NT2/D1 (cell line): ENCODE data around the gene RUNX2.

Source experiments
- YY1 ChIP-seq: IDR thresholded peaks from 2 replicates; pipeline ENCODE4 v1.6.1; 2011; ENCODE audit not compliant: insufficient read length, insufficient read depth
- ZNF274 ChIP-seq: IDR thresholded peaks from 2 replicates; pipeline ENCODE4 v1.6.1; 2011; ENCODE audit warnings: mild to moderate bottlenecking, low read depth, low read length

- TF ChIP-seq YY1 (no peak), ZNF274 (no peak)
These were observed 70.1 kb downstream of the RUNX2 start for GRCh38 chr6:45398075-45398813.
